NCI-H2029 (cell line): ENCODE results near the gene PGRMC2.

Experiments
- DNase-seq: peaks from one replicate; lab custom pipeline; 2025; lab: John Stamatoyannopoulos, UW

PGRMC2 gene

GRCh38 chr4:128287141-128287870 lies at the start of gene PGRMC2:
TSS of gene PGRMC2 (minus strand) at chr4:128287813. CDS start at chr4:128287790, 23 bp downstream.
- no peak for DNase-seq

- no peak for DNase-seq
Measured at GRCh38 chr4:128335541-128335940, 47.9 kb upstream of the PGRMC2 start.

GRCh38 chr4:128334256-128334655 lies 46.6 kb upstream of the PGRMC2 start:
- DNase-seq = no peak

GRCh38 chr4:128333309-128334018 lies 45.9 kb upstream of the PGRMC2 start:
- DNase-seq = no peak

- no peak for DNase-seq
Measured at GRCh38 chr4:128332081-128332480, 44.5 kb upstream of the PGRMC2 start.

GRCh38 chr4:128329638-128330037 lies 42.0 kb upstream of the PGRMC2 start:
- no peak for DNase-seq

- no peak for DNase-seq
Measured at GRCh38 chr4:128328106-128328505, 40.5 kb upstream of the PGRMC2 start.

- no peak for DNase-seq
Measured at GRCh38 chr4:128323401-128323800, 35.8 kb upstream of the PGRMC2 start.

- DNase-seq = no peak
Measured at GRCh38 chr4:128322986-128323385, 35.4 kb upstream of the PGRMC2 start.

- DNase-seq = no peak
Measured at GRCh38 chr4:128322311-128322710, 34.7 kb upstream of the PGRMC2 start.

- DNase-seq = no peak
Measured at GRCh38 chr4:128320656-128321055, 33.0 kb upstream of the PGRMC2 start.

- no peak for DNase-seq
Measured at GRCh38 chr4:128315756-128316520, 28.3 kb upstream of the PGRMC2 start.

- no peak for DNase-seq
Measured at GRCh38 chr4:128311659-128312403, 24.2 kb upstream of the PGRMC2 start.

- peak; percentile 38 for DNase-seq
Measured at GRCh38 chr4:128310266-128310697, 22.7 kb upstream of the PGRMC2 start.

GRCh38 chr4:128309585-128309984 lies 22.0 kb upstream of the PGRMC2 start:
- no peak for DNase-seq

- DNase-seq = no peak
Measured at GRCh38 chr4:128308986-128309385, 21.4 kb upstream of the PGRMC2 start.

GRCh38 chr4:128307123-128307571 lies 19.5 kb upstream of the PGRMC2 start:
- no peak for DNase-seq

GRCh38 chr4:128305942-128306341 lies 18.3 kb upstream of the PGRMC2 start:
- DNase-seq = no peak

- DNase-seq = no peak
Measured at GRCh38 chr4:128303986-128304385, 16.4 kb upstream of the PGRMC2 start.

- no peak for DNase-seq
Measured at GRCh38 chr4:128303405-128303785, 15.8 kb upstream of the PGRMC2 start.

- DNase-seq = no peak
Measured at GRCh38 chr4:128301979-128302378, 14.4 kb upstream of the PGRMC2 start.

GRCh38 chr4:128299848-128300247 lies 12.2 kb upstream of the PGRMC2 start:
- DNase-seq = no peak
